GM19025 (cell line): Measurements from ENCODE around the gene SLC10A6.

Source experiments
- ATAC-seq: cut with Tn5 transposase; IDR thresholded peaks from one replicate; pipeline ENCODE4 v1.9.1; 2021; ENCODE audit warnings: mild to moderate bottlenecking, low read depth, moderate library complexity; ENCODE audit not compliant: unreplicated experiment

The SLC10A6 gene

DNA sequence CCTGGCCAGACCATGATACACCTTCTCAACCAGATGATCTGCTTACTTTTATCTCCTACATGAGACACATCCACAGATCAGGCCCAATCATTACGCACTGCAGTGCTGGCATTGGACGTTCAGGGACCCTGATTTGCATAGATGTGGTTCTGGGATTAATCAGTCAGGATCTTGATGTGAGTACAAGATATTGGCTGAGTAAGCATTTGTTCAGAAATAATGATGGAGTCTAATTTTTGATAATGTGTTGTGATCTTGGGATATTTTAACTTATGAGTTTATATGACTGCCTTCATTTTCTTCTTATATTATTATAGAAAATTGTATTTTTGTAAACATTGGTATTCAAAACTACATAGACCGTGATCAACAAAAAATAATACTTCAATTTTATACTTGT lies 39.4 kb downstream of the SLC10A6 start:
- ATAC-seq: no peak

- ATAC-seq: no peak
These were observed 58.1 kb downstream of the SLC10A6 start for GRCh38 chr4:86791126-86791525.

DNA sequence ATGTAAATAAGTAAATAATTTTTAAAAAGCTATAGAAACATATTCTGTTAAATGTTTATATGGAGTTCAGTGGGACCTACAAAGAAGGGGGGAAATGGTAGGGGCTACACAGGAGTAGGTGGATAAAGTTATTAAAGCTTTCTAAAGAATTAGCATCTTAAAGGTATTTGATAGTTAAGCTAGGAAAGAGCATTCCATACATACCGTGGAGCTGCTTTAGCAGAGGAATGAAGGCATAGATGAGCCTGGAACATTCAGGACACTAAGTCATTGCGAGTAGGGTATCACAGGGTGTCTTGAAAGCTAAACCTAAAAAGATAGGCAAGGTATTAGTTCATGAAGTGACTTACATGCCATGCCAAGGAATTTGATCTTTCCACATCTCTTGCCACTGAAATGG lies 60.4 kb downstream of the SLC10A6 start:
- no peak for ATAC-seq

GRCh38 chr4:86778175-86778574 lies 71.0 kb downstream of the SLC10A6 start:
- no peak for ATAC-seq

- no peak for ATAC-seq
These were observed 74.1 kb downstream of the SLC10A6 start for GRCh38 chr4:86775061-86775460.
